IMR-90 (cell line): Measurements from ENCODE around the gene RIPK3. TPM values are rescaled to one million over a fixed set of nuclear protein-coding genes. Genes with fewer than 3 reads are reported as not detected.

ENCODE experiments used
- ATAC-seq: fragments of 200-7000 bp; cut with Tn5 transposase; 2 replicates; pipeline ENCODE4 v1.9.1; 2020; ENCODE audit warnings: low read depth, mild to moderate bottlenecking, moderate library complexity
- BruUV-seq: library from RNA; stranded (reverse); fragments of 400-500 nt; replicated peaks from 2 replicates; lab custom pipeline; 2021; lab: Mats Ljungman, UMichigan
- CTCF ChIA-PET: fragments of 300-600 bp; formaldehyde crosslinking; extraction: SDS; loops from one replicate; lab custom pipeline; 2021; ENCODE audit warnings: antibody characterized with exemption; lab: Yijun Ruan, JAX
- POLR2A ChIA-PET: fragments of 300-600 bp; sonication (Branson Sonifier 250); formaldehyde crosslinking; loops from one replicate; lab custom pipeline; 2022; ENCODE audit warnings: antibody characterized with exemption; ENCODE audit not compliant: unreplicated experiment; lab: Charles Lee
- DNase-seq: peaks from one replicate; pipeline ENCODE4 v3.0.0; 2013
- H2AFZ ChIP-seq: replicated peaks from 2 replicates; pipeline ENCODE3; 2013; ENCODE audit warnings: low read length, mild to moderate bottlenecking; ENCODE audit not compliant: poor library complexity
- H2AK5ac ChIP-seq: 2 replicates; pipeline ENCODE4 v1.6.1; 2013; ENCODE audit warnings: low read depth, low read length, inconsistent platforms
- H2AK9ac ChIP-seq: replicated peaks from 2 replicates; pipeline ENCODE3; 2013; ENCODE audit warnings: mild to moderate bottlenecking, low read depth, low read length, moderate library complexity; ENCODE audit not compliant: poor library complexity
- H2BK120ac ChIP-seq: 2 replicates; pipeline ENCODE4 v1.6.1; 2013; ENCODE audit warnings: low read depth, low read length, inconsistent platforms
- H2BK15ac ChIP-seq: 3 replicates; pipeline ENCODE4 v1.6.1; 2013; ENCODE audit warnings: low read depth, low read length, inconsistent platforms
- H2BK20ac ChIP-seq: 2 replicates; pipeline ENCODE4 v1.6.1; 2013; ENCODE audit warnings: low read depth, mild to moderate bottlenecking, inconsistent platforms, low read length, moderate library complexity
- H2BK5ac ChIP-seq: 2 replicates; pipeline ENCODE4 v1.6.1; 2013; ENCODE audit warnings: mild to moderate bottlenecking, low read depth, low read length, inconsistent platforms; ENCODE audit not compliant: poor library complexity, severe bottlenecking
- H3K14ac ChIP-seq: replicated peaks from 2 replicates; pipeline ENCODE4 v1.6.1; 2013; ENCODE audit warnings: low read depth, low read length, inconsistent platforms
- H3K18ac ChIP-seq: 2 replicates; pipeline ENCODE4 v1.6.1; 2013; ENCODE audit warnings: low read depth, low read length, control low read depth
- H3K23ac ChIP-seq: 2 replicates; pipeline ENCODE4 v1.6.1; 2013; ENCODE audit warnings: low read depth, low read length, inconsistent platforms
- H3K27ac ChIP-seq: 2 replicates; pipeline ENCODE4 v1.5.1; 2013; ENCODE audit warnings: mild to moderate bottlenecking, control low read depth, low read length; ENCODE audit not compliant: insufficient read depth
- H3K27me3 ChIP-seq: 2 replicates; pipeline ENCODE4 v1.6.1; 2013; ENCODE audit warnings: low read length; ENCODE audit not compliant: control insufficient read depth, insufficient read depth
- H3K36me3 ChIP-seq: 2 replicates; pipeline ENCODE4 v1.6.1; 2013; ENCODE audit warnings: low read length, mixed read lengths; ENCODE audit not compliant: control insufficient read depth, insufficient read depth
- H3K4ac ChIP-seq: 2 replicates; pipeline ENCODE4 v1.6.1; 2013; ENCODE audit warnings: low read depth, low read length, inconsistent platforms
- H3K4me1 ChIP-seq: 2 replicates; pipeline ENCODE4 v1.6.1; 2013; ENCODE audit warnings: low read length, mixed read lengths; ENCODE audit not compliant: control insufficient read depth, insufficient read depth
- H3K4me2 ChIP-seq: 2 replicates; pipeline ENCODE4 v1.6.1; 2013; ENCODE audit warnings: low read depth, mild to moderate bottlenecking, control low read depth, low read length, moderate library complexity
- H3K4me3 ChIP-seq: 2 replicates; pipeline ENCODE4 v1.5.1; 2013; ENCODE audit warnings: low read depth, mild to moderate bottlenecking, control low read depth, low read length, moderate library complexity; ENCODE audit not compliant: insufficient read depth
- H3K56ac ChIP-seq: 2 replicates; pipeline ENCODE4 v1.6.1; 2013; ENCODE audit warnings: low read length, inconsistent platforms; ENCODE audit not compliant: insufficient read depth; ENCODE audit errors: extremely low read depth
- H3K79me1 ChIP-seq, 2 experiments: 2 replicates each; pipeline ENCODE4 v1.6.1; 2013; ENCODE audit warnings: low read length in 2 of 2, inconsistent platforms in 1 of 2, low read depth in 1 of 2
- H3K9ac ChIP-seq: 2 replicates; pipeline ENCODE4 v1.6.1; 2013; ENCODE audit warnings: low read depth, low read length, control low read depth
- H3K9me1 ChIP-seq: 2 replicates; pipeline ENCODE4 v1.6.1; 2013; ENCODE audit warnings: low read length, inconsistent platforms; ENCODE audit not compliant: insufficient read depth
- H3K9me3 ChIP-seq: 2 replicates; pipeline ENCODE4 v1.6.1; 2013; ENCODE audit warnings: low read length; ENCODE audit not compliant: control insufficient read depth, insufficient read depth
- H4K20me1 ChIP-seq: 2 replicates; pipeline ENCODE4 v1.6.1; 2013; ENCODE audit warnings: low read length, inconsistent platforms; ENCODE audit not compliant: insufficient read depth
- H4K5ac ChIP-seq: 2 replicates; pipeline ENCODE4 v1.6.1; 2013; ENCODE audit warnings: mild to moderate bottlenecking, low read depth, low read length, control low read depth
- H4K8ac ChIP-seq, 2 experiments: 2 replicates each; pipeline ENCODE4 v1.6.1; 2013; ENCODE audit warnings: low read depth in 2 of 2, low read length in 2 of 2, control low read depth in 1 of 2, inconsistent platforms in 1 of 2
- H4K91ac ChIP-seq: 2 replicates; pipeline ENCODE4 v1.6.1; 2013; ENCODE audit warnings: low read depth, low read length, inconsistent platforms; ENCODE audit not compliant: insufficient read depth
- BHLHE40 ChIP-seq: fragments of 150-350 bp; IDR thresholded peaks from 2 replicates; pipeline ENCODE4 v1.6.1; 2016; ENCODE audit warnings: mild to moderate bottlenecking, low read depth, low read length
- CEBPB ChIP-seq: IDR thresholded peaks from 2 replicates; pipeline ENCODE4 v1.6.1; 2012; ENCODE audit warnings: low read depth, low read length, improper control_type of control experiment
- CHD1 ChIP-seq: IDR thresholded peaks from 2 replicates; pipeline ENCODE4 v1.6.1; 2012; ENCODE audit warnings: low read depth, low read length, improper control_type of control experiment
- FOS ChIP-seq: fragments of 150-350 bp; IDR thresholded peaks from 2 replicates; pipeline ENCODE4 v1.6.1; 2016; ENCODE audit warnings: low read depth, low read length
- MAFK ChIP-seq: IDR thresholded peaks from 2 replicates; pipeline ENCODE4 v1.6.1; 2012; ENCODE audit warnings: low read depth, low read length, improper control_type of control experiment
- MAZ ChIP-seq: IDR thresholded peaks from 2 replicates; pipeline ENCODE4 v1.6.1; 2012; ENCODE audit warnings: low read depth, mild to moderate bottlenecking, low read length, improper control_type of control experiment, moderate library complexity, borderline replicate concordance
- MXI1 ChIP-seq: IDR thresholded peaks from 2 replicates; pipeline ENCODE4 v1.6.1; 2012; ENCODE audit warnings: low read depth, mild to moderate bottlenecking, low read length, moderate library complexity, borderline replicate concordance
- NFE2L2 ChIP-seq: fragments of 150-350 bp; IDR thresholded peaks from 2 replicates; pipeline ENCODE4 v1.6.1; 2016; ENCODE audit warnings: low read depth, mild to moderate bottlenecking, low read length
- POLR2A ChIP-seq: IDR thresholded peaks from 2 replicates; pipeline ENCODE4 v1.6.1; 2012; ENCODE audit warnings: mild to moderate bottlenecking, low read depth, low read length
- RAD21 ChIP-seq: IDR thresholded peaks from 2 replicates; pipeline ENCODE4 v1.6.1; 2012; ENCODE audit warnings: low read length, improper control_type of control experiment
- RFX5 ChIP-seq: IDR thresholded peaks from 2 replicates; pipeline ENCODE4 v1.8.0; 2012; ENCODE audit warnings: low read depth, mild to moderate bottlenecking, low read length, moderate library complexity
- SMC3 ChIP-seq: fragments of 150-350 bp; IDR thresholded peaks from 2 replicates; pipeline ENCODE4 v1.6.1; 2016; ENCODE audit warnings: low read depth, mild to moderate bottlenecking, antibody characterized with exemption, low read length, moderate library complexity
- WGBS, 2 experiments: methylation state at CpG; one replicate each; pipeline versions ENCODE4 v1.1.5 to v1.1.7; 2013; ENCODE audit warnings: missing lambda C conversion rate in 2 of 2; ENCODE audit not compliant: insufficient read length in 1 of 2; ENCODE audit errors: extremely low coverage in 2 of 2; 5-methylcytosine and 5-hydroxymethylcytosine counted together
- dilution Hi-C: fragments of 300-500 bp; cut with HindIII; formaldehyde crosslinking; loops from one replicate; pipeline ENCODE4 v1.14.3; 2018; ENCODE audit warnings: low sequenced_read_pairs; ENCODE audit not compliant: unreplicated experiment
- in situ Hi-C: fragments of 300-500 bp; cut with MboI; formaldehyde crosslinking; loops from 3 replicates; pipeline ENCODE4 v1.14.3; 2019; ENCODE audit warnings: low sequenced_read_pairs, inconsistent platforms, mixed read lengths
- intact Hi-C: fragments of 100-400 bp; cut with micrococcal nuclease; formaldehyde crosslinking; loops from 2 replicates; pipeline ENCODE4 v1.10.0; 2022
- polyA plus RNA-seq, 3 experiments: library from polyadenylated mRNA; depleted of rRNA; stranded (reverse); fragments of >200 nt; gene quantifications; 2 replicates each; pipeline ENCODE4 v1.2.3, GENCODE V29; 2012; ENCODE audit warnings: low replicate concordance in 1 of 3
- total RNA-seq: library from RNA; depleted of rRNA; stranded (reverse); fragments of >200 nt; gene quantifications from 2 replicates; pipeline ENCODE4 v1.2.3, GENCODE V29; 2012
- TF ChIP-seq, protein P1 (sequence below): fragments of 150-350 bp; IDR thresholded peaks from 2 replicates; pipeline ENCODE4 v1.6.1; 2016; ENCODE audit warnings: low read depth, mild to moderate bottlenecking, low read length, moderate library complexity, borderline replicate concordance
- TF ChIP-seq, protein P2 (sequence below): conservative IDR thresholded peaks from 2 replicates; pipeline ENCODE4 v1.5.1; 2012; ENCODE audit warnings: mild to moderate bottlenecking, low read depth, low read length, improper control_type of control experiment
- TF ChIP-seq, protein P3 (sequence below): fragments of 150-350 bp; IDR thresholded peaks from 2 replicates; pipeline ENCODE4 v1.6.1; 2017; ENCODE audit warnings: mild to moderate bottlenecking, antibody characterized with exemption, low read length, low read depth

RIPK3 gene
- total and polyA plus RNA-seq, 2 of the 4 experiments (the other 2 are of a cell fraction): 0.09 TPM; not detected in 1

DNA sequence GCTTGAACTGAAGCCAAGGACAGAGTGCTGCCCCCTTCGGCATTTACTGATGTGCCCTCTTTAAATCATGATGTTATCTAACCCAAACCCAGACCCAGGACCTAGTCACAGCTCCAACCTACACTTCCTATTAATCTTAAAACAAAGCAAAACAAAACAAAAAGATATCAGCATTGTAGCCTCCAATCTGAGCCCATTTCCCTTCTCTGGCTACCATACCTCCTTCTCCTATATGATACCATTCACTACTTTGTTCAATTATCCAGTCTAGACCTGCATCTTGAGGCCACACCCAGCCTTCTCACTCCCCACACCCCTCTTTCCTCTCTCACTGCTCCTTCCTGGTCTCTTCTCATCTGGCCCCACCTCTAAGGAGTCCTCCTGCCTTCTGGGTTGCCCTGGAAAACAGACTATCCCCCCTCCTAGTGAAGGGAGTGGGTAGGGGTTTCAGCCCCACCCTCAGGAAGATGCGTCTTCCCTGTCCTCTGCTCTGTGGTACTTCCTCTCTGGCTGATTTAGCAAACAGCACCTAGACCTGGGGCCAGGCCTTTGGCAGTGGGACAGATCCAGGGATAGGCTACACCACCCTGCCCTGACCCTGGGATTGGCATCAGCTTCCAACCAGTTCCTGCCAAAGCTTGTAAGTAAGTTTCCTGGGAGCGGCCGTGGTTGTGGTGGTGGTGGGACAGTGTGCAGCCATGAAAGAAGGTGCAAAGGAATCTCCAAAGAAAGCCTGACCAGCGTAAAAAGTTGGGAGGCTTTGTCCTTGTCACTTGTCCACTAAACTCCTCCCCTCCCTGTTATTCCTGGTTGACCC is 25.2 kb downstream of the RIPK3 start:
- TF ChIP-seq SMC3: no peak
- TF ChIP-seq CHD1: no peak
- TF ChIP-seq RAD21: no peak
- TF ChIP-seq, protein P1, sequence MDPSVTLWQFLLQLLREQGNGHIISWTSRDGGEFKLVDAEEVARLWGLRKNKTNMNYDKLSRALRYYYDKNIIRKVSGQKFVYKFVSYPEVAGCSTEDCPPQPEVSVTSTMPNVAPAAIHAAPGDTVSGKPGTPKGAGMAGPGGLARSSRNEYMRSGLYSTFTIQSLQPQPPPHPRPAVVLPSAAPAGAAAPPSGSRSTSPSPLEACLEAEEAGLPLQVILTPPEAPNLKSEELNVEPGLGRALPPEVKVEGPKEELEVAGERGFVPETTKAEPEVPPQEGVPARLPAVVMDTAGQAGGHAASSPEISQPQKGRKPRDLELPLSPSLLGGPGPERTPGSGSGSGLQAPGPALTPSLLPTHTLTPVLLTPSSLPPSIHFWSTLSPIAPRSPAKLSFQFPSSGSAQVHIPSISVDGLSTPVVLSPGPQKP: no peak
- no peak for TF ChIP-seq NFE2L2
- no peak for TF ChIP-seq RFX5
- no peak for TF ChIP-seq CEBPB
- TF ChIP-seq POLR2A: no peak
- TF ChIP-seq MAZ: no peak
- no peak for TF ChIP-seq MAFK
- TF ChIP-seq, protein P2, sequence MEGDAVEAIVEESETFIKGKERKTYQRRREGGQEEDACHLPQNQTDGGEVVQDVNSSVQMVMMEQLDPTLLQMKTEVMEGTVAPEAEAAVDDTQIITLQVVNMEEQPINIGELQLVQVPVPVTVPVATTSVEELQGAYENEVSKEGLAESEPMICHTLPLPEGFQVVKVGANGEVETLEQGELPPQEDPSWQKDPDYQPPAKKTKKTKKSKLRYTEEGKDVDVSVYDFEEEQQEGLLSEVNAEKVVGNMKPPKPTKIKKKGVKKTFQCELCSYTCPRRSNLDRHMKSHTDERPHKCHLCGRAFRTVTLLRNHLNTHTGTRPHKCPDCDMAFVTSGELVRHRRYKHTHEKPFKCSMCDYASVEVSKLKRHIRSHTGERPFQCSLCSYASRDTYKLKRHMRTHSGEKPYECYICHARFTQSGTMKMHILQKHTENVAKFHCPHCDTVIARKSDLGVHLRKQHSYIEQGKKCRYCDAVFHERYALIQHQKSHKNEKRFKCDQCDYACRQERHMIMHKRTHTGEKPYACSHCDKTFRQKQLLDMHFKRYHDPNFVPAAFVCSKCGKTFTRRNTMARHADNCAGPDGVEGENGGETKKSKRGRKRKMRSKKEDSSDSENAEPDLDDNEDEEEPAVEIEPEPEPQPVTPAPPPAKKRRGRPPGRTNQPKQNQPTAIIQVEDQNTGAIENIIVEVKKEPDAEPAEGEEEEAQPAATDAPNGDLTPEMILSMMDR: no peak
- no peak for TF ChIP-seq MXI1
- TF ChIP-seq FOS: no peak
- TF ChIP-seq, protein P3, sequence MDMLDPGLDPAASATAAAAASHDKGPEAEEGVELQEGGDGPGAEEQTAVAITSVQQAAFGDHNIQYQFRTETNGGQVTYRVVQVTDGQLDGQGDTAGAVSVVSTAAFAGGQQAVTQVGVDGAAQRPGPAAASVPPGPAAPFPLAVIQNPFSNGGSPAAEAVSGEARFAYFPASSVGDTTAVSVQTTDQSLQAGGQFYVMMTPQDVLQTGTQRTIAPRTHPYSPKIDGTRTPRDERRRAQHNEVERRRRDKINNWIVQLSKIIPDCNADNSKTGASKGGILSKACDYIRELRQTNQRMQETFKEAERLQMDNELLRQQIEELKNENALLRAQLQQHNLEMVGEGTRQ: no peak
- TF ChIP-seq BHLHE40: no peak
- no peak overlapping the region for H3K27ac ChIP-seq
- no peak overlapping the region for H3K9ac ChIP-seq
- no peak overlapping the region for H4K8ac ChIP-seq
- no peak overlapping the region for H2AFZ ChIP-seq
- no peaks in the 10 kb centered on the region for H3K79me1 ChIP-seq
- no peak overlapping the region for H3K4ac ChIP-seq
- H2AK5ac ChIP-seq: no peak overlapping the region
- H4K91ac ChIP-seq: no peak overlapping the region
- DNase-seq (no peak), ATAC-seq (no peak)
- H2AK9ac ChIP-seq: no peak overlapping the region
- no peaks in the 10 kb centered on the region; the same call in 1 of the 2 replicates for H4K20me1 ChIP-seq
- ChIA-PET POLR2A (no interaction called here), CTCF (no interaction called here)
- WGBS, 2 experiments: no CpG with 5 or more reads among the region's 5 CpGs
- H3K23ac ChIP-seq: no peak overlapping the region
- dilution Hi-C loops (no loop called here), in situ Hi-C loops (no loop called here), intact Hi-C loops (no loop called here)
- no peak overlapping the region for H2BK120ac ChIP-seq
- no peak overlapping the region for H3K56ac ChIP-seq
- no TSS peak for BruUV-seq
- no peak overlapping the region for H3K18ac ChIP-seq
- H3K9me1 ChIP-seq: peaks cover 11% of the 10 kb centered on the region
- no peaks in the 10 kb centered on the region for H3K36me3 ChIP-seq
- no peak overlapping the region for H2BK20ac ChIP-seq
- no peak overlapping the region for H2BK5ac ChIP-seq
- no peak overlapping the region for H3K4me3 ChIP-seq
- H2BK15ac ChIP-seq: no peak overlapping the region
- no peaks in the 10 kb centered on the region for H3K9me3 ChIP-seq
- H3K4me1 ChIP-seq: peaks cover 10% of the 10 kb centered on the region; the same call in 1 of the 2 replicates
- no peak overlapping the region for H3K4me2 ChIP-seq
- H4K5ac ChIP-seq: no peak overlapping the region
- peaks cover 28% of the 10 kb centered on the region for H3K27me3 ChIP-seq
- H3K14ac ChIP-seq: no peak overlapping the region
